K562 (cell line): ENCODE results near the gene CNOT10. TPM values are rescaled to one million over a fixed set of nuclear protein-coding genes. Genes with fewer than 3 reads are reported as not detected.

Experiments
- ATF6 ChIP-seq: sonication (generic); formaldehyde crosslinking; IDR thresholded peaks from 2 replicates; pipeline ENCODE4 v1.4.0; 2020; ENCODE audit warnings: mild to moderate bottlenecking, missing genetic modification reagents
- FUS ChIP-seq: fragments of 200-400 bp; formaldehyde crosslinking; optimal IDR thresholded peaks from 2 replicates; pipeline ENCODE3; 2017; ENCODE audit warnings: low read depth, low read length
- HMG20B ChIP-seq: fragments of 250-450 bp; sonication (Bioruptor Pico); IDR thresholded peaks from 2 replicates; pipeline ENCODE4 v1.5.0; 2021; ENCODE audit warnings: mild to moderate bottlenecking
- IFI16 ChIP-seq: fragments of 250-450 bp; sonication (Bioruptor Pico); IDR thresholded peaks from 2 replicates; pipeline ENCODE4 v2.1.2; 2022; ENCODE audit warnings: mild to moderate bottlenecking, inconsistent platforms
- NR2C1 ChIP-seq, 2 experiments: fragments of 450-650 bp; IDR thresholded peaks; 2 replicates each; pipeline ENCODE4 v1.6.1; 2017; ENCODE audit warnings: mild to moderate bottlenecking in 2 of 2, antibody characterized with exemption in 1 of 2, inconsistent platforms in 1 of 2, missing compliant biosample characterization in 1 of 2, missing genetic modification characterization in 1 of 2
- RBM22 ChIP-seq: fragments of 200-400 bp; formaldehyde crosslinking; IDR thresholded peaks from 2 replicates; pipeline ENCODE4 v1.6.1; 2018; ENCODE audit warnings: low read length, low read depth; ENCODE audit not compliant: poor library complexity, severe bottlenecking
- ZBTB26 ChIP-seq: fragments of 450-650 bp; formaldehyde crosslinking; IDR thresholded peaks from 2 replicates; pipeline ENCODE4 v1.4.0; 2022; ENCODE audit warnings: missing genetic modification characterization
- ZNF668 ChIP-seq: fragments of 250-450 bp; sonication (Bioruptor Pico); IDR thresholded peaks from 2 replicates; pipeline ENCODE4 v1.8.0; 2022; ENCODE audit warnings: mild to moderate bottlenecking, inconsistent platforms
- ZNF707 ChIP-seq: fragments of 250-450 bp; sonication (Bioruptor Pico); conservative IDR thresholded peaks from 2 replicates; pipeline ENCODE4 v1.8.0; 2022; ENCODE audit warnings: inconsistent platforms, mild to moderate bottlenecking, moderate library complexity
- polyA plus RNA-seq, 8 experiments: library from polyadenylated mRNA; depleted of rRNA in 4 of 8; stranded (reverse) in 5 of 8; unstranded in 3 of 8; fragments of >200 nt; fragmentation: Nextera tagmentation in 2 of 8; fragmentation: Illumina TruSeq in 1 of 8; extraction: Ambion mirVana in 2 of 8; extraction: Trizol in 1 of 8; gene quantifications; 2 replicates each; pipeline versions ENCODE4 v1.2.1 to v1.2.3, GENCODE V29; 2011 to 2014; ENCODE audit warnings: inconsistent platforms in 1 of 8, missing spikeins in 1 of 8
- total RNA-seq, 7 experiments: library from RNA; depleted of rRNA in 6 of 7; stranded (reverse); fragments of >200 nt in 6 of 7; fragmentation: Illumina TruSeq in 2 of 7; extraction: Trizol in 2 of 7; gene quantifications; 2 replicates each; pipeline versions ENCODE4 v1.2.1 to v1.2.3, GENCODE V29; 2011 to 2021; ENCODE audit warnings: low replicate concordance in 1 of 7
- TF ChIP-seq, protein P1 (sequence below): fragments of 450-650 bp; IDR thresholded peaks from 2 replicates; pipeline ENCODE4 v1.6.1; 2018; ENCODE audit not compliant: partially characterized antibody
- TF ChIP-seq, protein P2 (sequence below): fragments of 450-650 bp; IDR thresholded peaks from 2 replicates; pipeline ENCODE4 v1.7.0; 2016; ENCODE audit warnings: borderline replicate concordance
- TF ChIP-seq, protein P3 (sequence below): fragments of 250-450 bp; sonication (Bioruptor Pico); IDR thresholded peaks from 2 replicates; pipeline ENCODE4 v1.8.0; 2021; ENCODE audit warnings: borderline replicate concordance, mild to moderate bottlenecking, moderate library complexity; ENCODE audit not compliant: poor library complexity, severe bottlenecking
- TF ChIP-seq, protein P4 (sequence below): fragments of 250-450 bp; sonication (Bioruptor Pico); IDR thresholded peaks from 2 replicates; pipeline ENCODE4 v1.9.0; 2021; ENCODE audit warnings: mild to moderate bottlenecking
- TF ChIP-seq, protein P5 (sequence below): fragments of 250-450 bp; sonication (Bioruptor Pico); IDR thresholded peaks from 2 replicates; pipeline ENCODE4 v1.4.0; 2020

The CNOT10 gene
- total and polyA plus RNA-seq, 9 of the 15 experiments (the other 6 are each of a cell fraction or from before 2014, with no cell fraction given), result 35.7 to 114 (median 81.9) TPM

DNA sequence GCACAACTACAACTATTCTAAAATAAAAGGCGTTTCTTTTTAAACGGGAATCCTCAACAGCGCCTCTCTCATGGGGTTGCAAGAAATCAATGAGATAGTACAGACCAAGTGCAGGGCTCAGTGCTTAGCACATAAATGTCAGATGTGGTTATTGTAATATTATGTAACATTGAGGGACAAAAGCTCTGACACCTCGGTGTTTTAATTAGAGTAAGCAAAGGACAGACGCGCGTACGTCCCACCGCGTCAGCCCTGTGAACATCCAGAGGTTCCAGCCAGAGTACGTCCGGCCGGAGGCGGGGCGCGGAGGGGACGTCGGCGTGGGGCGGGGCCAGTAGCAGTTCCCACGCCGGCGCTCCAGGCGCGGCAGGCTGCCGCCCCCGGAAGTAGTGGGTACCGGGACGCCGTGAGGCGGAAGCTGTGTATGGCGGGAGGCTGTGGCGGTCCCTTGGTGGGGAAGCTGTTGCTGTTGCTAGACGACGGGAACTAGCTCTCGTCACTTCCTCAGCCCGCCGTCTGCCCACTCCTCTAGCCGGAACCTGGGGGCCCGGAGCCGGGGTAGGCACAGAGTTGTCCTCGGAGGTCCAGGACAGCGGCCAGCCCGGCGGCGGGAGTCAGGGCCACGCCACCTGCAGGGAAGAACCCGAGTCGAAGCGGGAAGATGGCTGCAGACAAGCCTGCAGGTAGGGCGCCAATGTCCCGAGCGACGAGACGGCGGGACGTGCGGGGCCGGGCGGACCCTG is at the start of gene CNOT10 (continued):
- TF ChIP-seq, protein P1, sequence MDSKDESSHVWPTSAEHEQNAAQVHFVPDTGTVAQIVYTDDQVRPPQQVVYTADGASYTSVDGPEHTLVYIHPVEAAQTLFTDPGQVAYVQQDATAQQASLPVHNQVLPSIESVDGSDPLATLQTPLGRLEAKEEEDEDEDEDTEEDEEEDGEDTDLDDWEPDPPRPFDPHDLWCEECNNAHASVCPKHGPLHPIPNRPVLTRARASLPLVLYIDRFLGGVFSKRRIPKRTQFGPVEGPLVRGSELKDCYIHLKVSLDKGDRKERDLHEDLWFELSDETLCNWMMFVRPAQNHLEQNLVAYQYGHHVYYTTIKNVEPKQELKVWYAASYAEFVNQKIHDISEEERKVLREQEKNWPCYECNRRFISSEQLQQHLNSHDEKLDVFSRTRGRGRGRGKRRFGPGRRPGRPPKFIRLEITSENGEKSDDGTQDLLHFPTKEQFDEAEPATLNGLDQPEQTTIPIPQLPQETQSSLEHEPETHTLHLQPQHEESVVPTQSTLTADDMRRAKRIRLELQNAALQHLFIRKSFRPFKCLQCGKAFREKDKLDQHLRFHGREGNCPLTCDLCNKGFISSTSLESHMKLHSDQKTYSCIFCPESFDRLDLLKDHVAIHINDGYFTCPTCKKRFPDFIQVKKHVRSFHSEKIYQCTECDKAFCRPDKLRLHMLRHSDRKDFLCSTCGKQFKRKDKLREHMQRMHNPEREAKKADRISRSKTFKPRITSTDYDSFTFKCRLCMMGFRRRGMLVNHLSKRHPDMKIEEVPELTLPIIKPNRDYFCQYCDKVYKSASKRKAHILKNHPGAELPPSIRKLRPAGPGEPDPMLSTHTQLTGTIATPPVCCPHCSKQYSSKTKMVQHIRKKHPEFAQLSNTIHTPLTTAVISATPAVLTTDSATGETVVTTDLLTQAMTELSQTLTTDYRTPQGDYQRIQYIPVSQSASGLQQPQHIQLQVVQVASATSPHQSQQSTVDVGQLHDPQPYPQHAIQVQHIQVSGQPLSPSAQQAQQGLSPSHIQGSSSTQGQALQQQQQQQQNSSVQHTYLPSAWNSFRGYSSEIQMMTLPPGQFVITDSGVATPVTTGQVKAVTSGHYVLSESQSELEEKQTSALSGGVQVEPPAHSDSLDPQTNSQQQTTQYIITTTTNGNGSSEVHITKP, result peak; percentile 100
- TF ChIP-seq ZNF707 (CRISPR knock-in tag) (no peak), ATF6 (no peak), HMG20B (CRISPR knock-in tag) (no peak), ZNF668 (CRISPR knock-in tag) (no peak), ZBTB26 (CRISPR knock-in tag) (no peak), IFI16 (CRISPR knock-in tag) (no peak), RBM22 (no peak), NR2C1 (IDR thresholded peaks at IDR 0.05) (peak; percentile 61; the same call in 1 of the 2 replicates), NR2C1 (tag; IDR thresholded peaks at IDR 0.05) (peak; percentile 88), FUS (no peak)
- TF ChIP-seq, protein P2, sequence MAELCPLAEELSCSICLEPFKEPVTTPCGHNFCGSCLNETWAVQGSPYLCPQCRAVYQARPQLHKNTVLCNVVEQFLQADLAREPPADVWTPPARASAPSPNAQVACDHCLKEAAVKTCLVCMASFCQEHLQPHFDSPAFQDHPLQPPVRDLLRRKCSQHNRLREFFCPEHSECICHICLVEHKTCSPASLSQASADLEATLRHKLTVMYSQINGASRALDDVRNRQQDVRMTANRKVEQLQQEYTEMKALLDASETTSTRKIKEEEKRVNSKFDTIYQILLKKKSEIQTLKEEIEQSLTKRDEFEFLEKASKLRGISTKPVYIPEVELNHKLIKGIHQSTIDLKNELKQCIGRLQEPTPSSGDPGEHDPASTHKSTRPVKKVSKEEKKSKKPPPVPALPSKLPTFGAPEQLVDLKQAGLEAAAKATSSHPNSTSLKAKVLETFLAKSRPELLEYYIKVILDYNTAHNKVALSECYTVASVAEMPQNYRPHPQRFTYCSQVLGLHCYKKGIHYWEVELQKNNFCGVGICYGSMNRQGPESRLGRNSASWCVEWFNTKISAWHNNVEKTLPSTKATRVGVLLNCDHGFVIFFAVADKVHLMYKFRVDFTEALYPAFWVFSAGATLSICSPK, result no peak
- TF ChIP-seq, protein P3, sequence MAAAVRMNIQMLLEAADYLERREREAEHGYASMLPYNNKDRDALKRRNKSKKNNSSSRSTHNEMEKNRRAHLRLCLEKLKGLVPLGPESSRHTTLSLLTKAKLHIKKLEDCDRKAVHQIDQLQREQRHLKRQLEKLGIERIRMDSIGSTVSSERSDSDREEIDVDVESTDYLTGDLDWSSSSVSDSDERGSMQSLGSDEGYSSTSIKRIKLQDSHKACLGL (CRISPR knock-in tag), result no peak
- TF ChIP-seq, protein P4, sequence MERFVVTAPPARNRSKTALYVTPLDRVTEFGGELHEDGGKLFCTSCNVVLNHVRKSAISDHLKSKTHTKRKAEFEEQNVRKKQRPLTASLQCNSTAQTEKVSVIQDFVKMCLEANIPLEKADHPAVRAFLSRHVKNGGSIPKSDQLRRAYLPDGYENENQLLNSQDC, result no peak
- TF ChIP-seq, protein P5, sequence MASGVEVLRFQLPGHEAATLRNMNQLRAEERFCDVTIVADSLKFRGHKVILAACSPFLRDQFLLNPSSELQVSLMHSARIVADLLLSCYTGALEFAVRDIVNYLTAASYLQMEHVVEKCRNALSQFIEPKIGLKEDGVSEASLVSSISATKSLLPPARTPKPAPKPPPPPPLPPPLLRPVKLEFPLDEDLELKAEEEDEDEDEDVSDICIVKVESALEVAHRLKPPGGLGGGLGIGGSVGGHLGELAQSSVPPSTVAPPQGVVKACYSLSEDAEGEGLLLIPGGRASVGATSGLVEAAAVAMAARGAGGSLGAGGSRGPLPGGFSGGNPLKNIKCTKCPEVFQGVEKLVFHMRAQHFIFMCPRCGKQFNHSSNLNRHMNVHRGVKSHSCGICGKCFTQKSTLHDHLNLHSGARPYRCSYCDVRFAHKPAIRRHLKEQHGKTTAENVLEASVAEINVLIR (CRISPR knock-in tag), result peak; percentile 38; the same call in 1 of the 2 replicates
